Jurkat, Clone E6-1 (cell line): ENCODE results near the gene PHF23.

Experiments
- DNase-seq: peaks from one replicate; pipeline ENCODE4 v3.0.0-alpha.2; 2011; ENCODE audit warnings: low read depth, low spot score
- H3K4me3 ChIP-seq: 2 replicates; pipeline ENCODE4 v1.5.1; 2011; ENCODE audit warnings: mild to moderate bottlenecking, low read length, control low read depth, moderate library complexity

Gene PHF23

GRCh38 chr17:7241090-7241733 lies 2.0 kb upstream of the PHF23 start:
- peak overlapping the region; percentile 96 for H3K4me3 ChIP-seq
- no peak for DNase-seq

GRCh38 chr17:7240375-7240774 lies 1.1 kb upstream of the PHF23 start:
- H3K4me3 ChIP-seq = peak overlapping the region; percentile 58
- no peak for DNase-seq

GRCh38 chr17:7238420-7239090 lies 702 bp downstream of the PHF23 start:
- peak overlapping the region; percentile 98 for H3K4me3 ChIP-seq
- DNase-seq = no peak

GRCh38 chr17:7237761-7238419 lies 1.4 kb downstream of the PHF23 start:
- DNase-seq = peak; percentile 65
- peak overlapping the region; percentile 98 for H3K4me3 ChIP-seq

DNA sequence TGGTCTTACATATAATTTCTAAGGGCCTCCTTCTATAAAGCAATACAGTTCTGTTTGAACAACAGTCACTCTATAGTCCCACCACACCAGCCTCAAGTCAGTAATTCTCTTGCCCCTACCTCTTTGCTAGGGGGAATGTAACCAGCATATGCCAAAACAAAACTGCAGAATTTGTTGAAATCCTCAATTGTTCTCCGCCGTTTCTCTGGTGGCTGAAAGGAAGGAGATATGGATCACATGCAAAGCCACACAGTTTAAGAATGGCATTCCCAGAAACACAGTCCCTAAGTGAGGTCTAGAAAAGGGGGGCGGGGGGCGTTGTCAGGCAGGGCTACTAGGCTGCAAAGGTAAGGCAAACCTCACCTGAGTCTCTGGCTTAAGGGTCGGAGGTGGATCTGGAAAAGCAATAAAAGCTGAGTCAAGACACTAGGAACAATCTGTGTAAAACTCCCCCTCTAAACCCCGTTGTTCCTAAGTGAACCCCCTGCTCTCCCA lies 1.9 kb downstream of the PHF23 start:
- H3K4me3 ChIP-seq = peak overlapping the region; percentile 98
- no peak for DNase-seq

DNA sequence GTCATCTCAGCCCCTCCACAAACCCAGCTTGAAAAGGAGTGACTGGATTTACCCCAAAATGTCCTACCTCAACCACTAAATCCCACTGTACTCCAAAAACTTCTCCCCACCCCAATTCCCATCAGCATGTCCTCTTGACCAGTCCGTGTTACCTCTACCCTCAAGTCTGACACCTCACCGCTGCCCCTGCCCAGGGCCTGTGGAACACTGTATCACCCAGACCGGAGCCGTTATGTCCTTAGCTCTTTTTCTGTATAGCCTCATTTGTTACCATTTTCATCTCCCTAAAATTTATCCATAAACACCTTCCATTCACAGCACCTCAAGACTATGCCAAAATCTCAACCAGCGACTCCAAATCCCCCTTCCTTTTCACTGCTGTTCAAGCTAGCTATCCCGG lies 2.4 kb downstream of the PHF23 start:
- DNase-seq = no peak

GRCh38 chr17:7235693-7236665 lies 3.3 kb downstream of the PHF23 start:
- H3K4me3 ChIP-seq = no peak overlapping the region

More for the DNA sequence above, 2.4 kb downstream of the PHF23 start:
- H3K4me3 ChIP-seq = no peak overlapping the region

DNA sequence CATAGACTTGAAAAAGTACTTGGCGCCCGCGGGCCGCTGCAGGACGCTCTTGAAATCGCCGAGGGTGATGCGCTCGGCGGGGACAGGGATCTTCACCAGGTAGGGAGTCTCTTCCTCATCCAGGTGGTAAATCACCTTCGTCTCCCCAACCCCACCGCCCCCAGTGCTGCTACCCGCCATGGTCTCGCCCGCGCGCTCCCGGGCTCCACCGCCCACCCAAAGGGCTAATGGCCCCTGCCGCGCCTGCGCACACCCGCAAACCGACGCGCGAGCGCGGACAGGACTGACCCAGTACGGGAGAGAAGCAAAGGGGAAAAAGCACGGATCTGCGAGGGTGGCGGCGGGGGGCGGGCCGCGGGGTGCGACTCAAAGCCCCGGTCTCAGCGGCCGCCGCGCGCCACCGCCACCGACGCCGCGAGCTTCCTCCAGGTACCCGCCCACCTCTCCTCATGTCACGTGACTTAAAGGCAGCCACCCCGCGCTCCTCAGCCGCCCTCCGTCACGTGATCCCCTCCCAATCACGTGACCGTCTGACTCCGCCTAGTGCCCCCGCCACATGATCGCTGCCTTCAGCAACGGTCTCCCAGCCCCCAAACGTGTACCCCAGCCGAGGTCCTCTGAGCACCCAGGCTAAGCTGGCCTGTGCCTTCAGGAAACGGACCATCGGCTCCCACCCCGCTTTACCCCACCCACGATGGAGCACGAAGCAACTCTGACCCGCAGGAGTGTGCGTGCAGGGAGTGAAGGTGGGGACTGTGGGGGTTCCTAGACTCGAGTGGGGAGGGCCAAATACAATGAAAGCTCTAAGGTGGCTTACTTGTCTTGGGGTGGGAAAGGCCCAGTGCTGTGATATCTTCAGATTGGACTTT lies 4.9 kb downstream of the PHF23 start, which contains the start of gene DVL2:
DVL2 (minus strand) TSS at position 435 of the 869 bp plus-strand sequence; CDS start at position 180, 255 bp downstream.
- peak within 1 kb of the TSS; percentile 74 for H3K4me3 ChIP-seq
- peak; percentile 92 for DNase-seq

More at GRCh38 chr17:7235693-7236665, 3.3 kb downstream of the PHF23 start:
- no peak for DNase-seq

GRCh38 chr17:7233701-7234082 lies 5.6 kb downstream of the PHF23 start:
- no peak for DNase-seq
- H3K4me3 ChIP-seq = peak overlapping the region; percentile 74

- DNase-seq = no peak
- H3K4me3 ChIP-seq = no peak overlapping the region
Observed at GRCh38 chr17:7232114-7232513, 7.1 kb downstream of the PHF23 start.

DNA sequence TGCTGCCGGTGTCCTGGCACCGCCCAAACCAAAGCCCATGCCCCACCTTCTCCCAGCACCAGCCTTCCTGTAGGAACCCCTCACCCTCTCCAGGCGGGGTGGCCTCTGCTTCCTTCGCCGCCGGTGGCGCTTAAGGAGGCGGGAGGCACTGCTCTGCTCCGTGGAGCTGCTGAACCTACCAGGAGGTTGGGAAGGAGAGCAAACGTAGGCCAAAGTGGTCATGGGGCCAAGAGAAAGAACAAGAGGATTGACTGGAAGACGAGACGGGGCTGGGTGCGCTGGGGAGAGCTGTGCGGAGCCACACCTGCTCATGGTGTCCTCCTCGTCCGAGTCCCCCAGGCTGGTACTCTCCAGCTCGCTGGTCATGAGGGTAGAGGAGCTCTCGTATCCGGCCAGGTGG lies 9.8 kb downstream of the PHF23 start:
- H3K4me3 ChIP-seq = no peak overlapping the region
- DNase-seq = no peak

- no peak overlapping the region for H3K4me3 ChIP-seq
- DNase-seq = no peak
Observed at GRCh38 chr17:7228920-7229319, 10.3 kb downstream of the PHF23 start.

DNA sequence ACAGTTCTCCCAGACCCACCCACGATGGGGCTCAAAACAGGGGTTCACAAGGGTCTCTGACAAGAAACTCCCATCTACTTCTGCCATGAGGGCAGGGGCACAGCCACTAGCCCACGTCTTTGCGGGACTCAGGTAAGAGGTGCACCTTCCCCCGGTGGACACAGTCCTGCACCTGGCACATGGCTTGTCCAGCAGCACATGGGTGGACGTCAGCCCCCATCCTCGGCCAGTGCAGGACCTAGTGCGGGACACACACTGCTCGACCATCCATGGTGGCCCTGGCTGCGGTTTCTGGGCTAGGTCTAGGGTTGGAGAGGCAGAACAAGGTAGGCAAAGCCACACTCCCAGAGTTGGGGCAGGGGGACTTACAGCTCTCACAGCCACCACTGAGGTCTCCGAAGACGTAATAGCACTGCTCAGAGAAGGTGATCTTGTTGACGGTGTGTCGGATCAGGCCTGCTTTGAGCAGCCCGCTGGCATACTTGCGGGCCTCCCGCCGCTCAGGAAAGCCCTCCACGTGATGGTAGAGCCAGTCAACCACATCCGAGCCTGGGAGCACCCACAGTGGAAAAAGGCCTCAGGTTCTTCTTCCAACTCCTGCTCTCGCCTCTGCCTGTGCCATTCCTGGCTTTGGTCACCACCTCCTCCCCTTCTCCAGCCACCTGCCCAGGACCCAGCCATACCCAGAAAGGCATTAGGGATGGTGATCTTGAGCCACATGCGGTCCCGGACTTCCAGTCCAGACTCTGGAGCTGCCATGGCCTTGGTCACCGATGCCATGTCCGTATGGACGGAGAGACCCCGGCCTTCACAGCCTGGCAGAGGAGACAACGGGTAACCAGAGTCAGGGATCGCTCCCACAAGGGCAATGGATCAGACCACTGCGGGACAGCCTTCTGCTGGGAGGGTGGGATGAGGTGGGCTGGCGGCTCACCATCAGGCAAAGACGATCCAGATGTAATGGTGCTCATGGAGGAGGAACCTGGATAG lies 12.2 kb downstream of the PHF23 start:
- H3K4me3 ChIP-seq = no peak overlapping the region
- DNase-seq = no peak

- DNase-seq = no peak
- no peak overlapping the region for H3K4me3 ChIP-seq
Observed at GRCh38 chr17:7225711-7226331, 13.4 kb downstream of the PHF23 start.

DNA sequence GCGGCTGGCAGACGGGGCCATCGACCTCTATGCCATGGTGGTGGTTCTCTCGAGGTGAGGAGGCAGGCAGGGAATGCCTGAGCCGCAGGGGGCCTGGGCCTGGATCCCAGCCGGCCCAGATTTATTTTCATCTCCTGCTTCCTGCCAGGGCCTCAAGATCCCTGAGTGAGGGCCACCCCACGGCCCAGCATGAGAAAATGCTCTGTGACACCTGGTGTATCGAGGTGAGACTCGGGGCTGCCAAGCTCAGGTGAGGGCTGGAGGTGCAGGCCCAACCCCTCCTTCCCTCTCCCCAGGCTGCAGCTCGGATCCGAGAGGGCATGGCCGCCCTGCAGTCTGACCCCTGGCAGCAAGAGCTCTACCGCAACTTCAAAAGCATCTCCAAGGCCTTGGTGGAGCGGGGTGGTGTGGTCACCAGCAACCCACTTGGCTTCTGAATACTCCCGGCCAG lies 14.6 kb downstream of the PHF23 start:
- no peak overlapping the region for H3K4me3 ChIP-seq
- no peak for DNase-seq

- no peak for DNase-seq
- H3K4me3 ChIP-seq = no peak overlapping the region
Observed at GRCh38 chr17:7224110-7224509, 15.1 kb downstream of the PHF23 start.
